ENCODE results near the gene HES7. TPM values are rescaled to one million over a fixed set of nuclear protein-coding genes. Genes with fewer than 3 reads are reported as not detected.

HES7 gene
- total RNA-seq, 1 donor from 2014 or later: not detected

GRCh38 chr17:8155231-8155995 is 31.5 kb upstream of the HES7 start:
- no peak for DNase-seq (ENCODE audit: low spot score)

GRCh38 chr17:8154608-8155155 is 30.8 kb upstream of the HES7 start:
- DNase-seq (ENCODE audit: low spot score): no peak

- DNase-seq (ENCODE audit: low spot score): peak; percentile 100
These were observed 30.2 kb upstream of the HES7 start for GRCh38 chr17:8153957-8154607.

- no peak for DNase-seq (ENCODE audit: low spot score)
These were observed 29.6 kb upstream of the HES7 start for GRCh38 chr17:8153525-8153956.

- DNase-seq (ENCODE audit: low spot score): no peak
These were observed 29.1 kb upstream of the HES7 start for GRCh38 chr17:8153031-8153451.

- peak; percentile 99 for DNase-seq (ENCODE audit: low spot score)
These were observed 28.3 kb upstream of the HES7 start, which contains the start of gene PER1 for GRCh38 chr17:8152112-8152775. PER1 (minus strand) TSS chr17:8152404; CDS start chr17:8150706, 1,698 bp downstream.

GRCh38 chr17:8151641-8152111 is 27.8 kb upstream of the HES7 start:
- no peak for DNase-seq (ENCODE audit: low spot score)

GRCh38 chr17:8151120-8151640 is 27.3 kb upstream of the HES7 start:
- peak; percentile 98 for DNase-seq (ENCODE audit: low spot score)

- DNase-seq (ENCODE audit: low spot score): no peak
These were observed 26.6 kb upstream of the HES7 start for GRCh38 chr17:8150194-8151119.

GRCh38 chr17:8149419-8150193 is 25.7 kb upstream of the HES7 start:
- DNase-seq (ENCODE audit: low spot score): no peak

GRCh38 chr17:8148560-8148959 is 24.7 kb upstream of the HES7 start:
- DNase-seq (ENCODE audit: low spot score): no peak

- no peak for DNase-seq (ENCODE audit: low spot score)
These were observed 24.0 kb upstream of the HES7 start for GRCh38 chr17:8147805-8148404.

- no peak for DNase-seq (ENCODE audit: low spot score)
These were observed 23.4 kb upstream of the HES7 start for GRCh38 chr17:8147141-8147804.

GRCh38 chr17:8146381-8147140 is 22.7 kb upstream of the HES7 start:
- DNase-seq (ENCODE audit: low spot score): no peak

GRCh38 chr17:8145811-8146210 is 21.9 kb upstream of the HES7 start:
- no peak for DNase-seq (ENCODE audit: low spot score)

GRCh38 chr17:8144401-8145231 is 20.7 kb upstream of the HES7 start:
- no peak for DNase-seq (ENCODE audit: low spot score)

Data from mesenteric fat pad (tissue), 1 donor.